Muscle of back (tissue), 11 donors: Measurements from ENCODE around the gene IRX4. TPM values are rescaled to one million over a fixed set of nuclear protein-coding genes. Genes with fewer than 3 reads are reported as not detected.

Experiments used
- DNase-seq, 3 donors: peaks; one replicate each; pipeline versions ENCODE4 v3.0.0 to v3.0.0-alpha.2; 2013
- polyA plus RNA-seq, 10 donors: library from polyadenylated mRNA; unstranded; fragments of 120-200 nt; gene quantifications; one replicate each; pipeline ENCODE4 v1.2.1, GENCODE V29; 2013; ENCODE audit not compliant: insufficient read length in 10 of 10

IRX4 gene
- polyA plus RNA-seq, 10 donors, result 0.21 to 3.4 (median 0.42) TPM; not detected in 2

DNA sequence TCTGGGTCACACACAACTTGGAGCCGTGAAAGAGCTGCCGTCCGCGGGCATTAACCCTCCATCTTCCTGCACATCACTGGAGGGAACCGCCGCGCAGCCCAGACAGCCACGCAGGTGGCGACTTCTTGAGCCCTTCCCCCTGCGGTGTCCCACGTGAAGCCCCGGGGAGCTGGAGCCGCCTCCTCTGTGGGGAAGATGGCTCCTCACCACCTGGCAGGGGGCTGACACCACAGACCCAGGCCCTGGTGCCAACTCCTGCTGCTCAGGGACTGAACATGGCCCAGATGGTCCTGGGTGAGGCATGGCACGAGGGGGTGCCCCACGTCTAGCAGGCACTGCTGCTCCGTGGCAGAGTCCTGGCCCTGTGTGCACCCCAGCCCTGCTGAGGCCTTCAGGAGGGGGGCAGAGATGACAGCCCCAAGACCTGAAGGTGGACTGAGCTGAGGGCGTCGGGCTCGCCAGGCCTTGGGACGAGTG lies 42.6 kb downstream of the IRX4 start:
- DNase-seq, result no peak

- no peak for DNase-seq
Measured at GRCh38 chr5:1838013-1838412, 44.7 kb downstream of the IRX4 start.

DNA sequence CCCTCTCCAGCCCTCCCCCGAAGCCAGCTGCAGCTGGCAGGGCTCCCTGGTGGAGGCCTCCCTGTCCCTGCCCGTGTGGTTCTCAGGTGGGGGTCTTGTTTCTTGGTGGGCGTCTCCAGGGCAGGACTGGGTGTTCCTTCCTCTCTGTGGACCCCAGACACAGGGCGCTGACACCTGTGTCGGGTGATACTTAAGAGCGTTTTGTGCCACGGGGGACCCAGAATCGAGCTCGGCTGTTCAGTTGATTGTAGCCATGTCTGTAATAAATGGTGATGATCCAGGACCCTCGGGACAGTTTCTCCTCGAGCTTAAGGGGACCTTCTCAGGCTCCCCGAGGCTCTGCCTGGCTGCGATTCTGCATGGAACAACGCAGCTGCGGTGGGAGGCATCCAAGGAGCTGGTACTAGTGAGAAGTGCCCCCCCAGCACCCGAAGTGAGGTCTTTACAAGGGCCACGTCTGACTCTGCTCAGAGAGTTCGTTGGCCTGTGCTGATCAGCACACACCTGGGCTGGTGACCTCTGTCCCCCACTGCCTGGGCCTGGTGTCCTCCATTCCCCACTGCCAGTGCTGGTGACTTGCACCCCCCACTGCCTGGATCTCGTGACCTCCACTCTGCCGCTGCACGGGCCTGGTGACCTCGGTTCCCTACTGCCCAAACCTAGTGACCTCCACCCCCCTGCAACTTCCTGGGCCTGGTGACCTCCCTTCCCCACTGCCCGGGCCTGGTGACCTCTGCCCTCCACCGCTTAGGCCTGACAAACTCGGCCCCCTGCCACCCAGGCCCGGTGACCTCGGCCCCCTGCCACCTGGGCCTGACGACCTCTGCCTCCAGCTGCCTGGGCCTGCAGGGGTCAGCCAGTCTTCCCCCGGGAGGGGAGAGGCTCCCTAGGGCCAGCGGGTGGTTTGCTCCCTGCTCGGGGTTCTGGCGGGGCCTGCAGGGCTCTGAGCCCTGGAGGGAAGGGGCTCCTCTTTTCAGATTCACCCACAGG lies 45.5 kb downstream of the IRX4 start:
- no peak for DNase-seq

GRCh38 chr5:1836176-1836890 lies 46.4 kb downstream of the IRX4 start:
- no peak for DNase-seq

GRCh38 chr5:1835431-1835830 lies 47.3 kb downstream of the IRX4 start:
- DNase-seq, result no peak

DNA sequence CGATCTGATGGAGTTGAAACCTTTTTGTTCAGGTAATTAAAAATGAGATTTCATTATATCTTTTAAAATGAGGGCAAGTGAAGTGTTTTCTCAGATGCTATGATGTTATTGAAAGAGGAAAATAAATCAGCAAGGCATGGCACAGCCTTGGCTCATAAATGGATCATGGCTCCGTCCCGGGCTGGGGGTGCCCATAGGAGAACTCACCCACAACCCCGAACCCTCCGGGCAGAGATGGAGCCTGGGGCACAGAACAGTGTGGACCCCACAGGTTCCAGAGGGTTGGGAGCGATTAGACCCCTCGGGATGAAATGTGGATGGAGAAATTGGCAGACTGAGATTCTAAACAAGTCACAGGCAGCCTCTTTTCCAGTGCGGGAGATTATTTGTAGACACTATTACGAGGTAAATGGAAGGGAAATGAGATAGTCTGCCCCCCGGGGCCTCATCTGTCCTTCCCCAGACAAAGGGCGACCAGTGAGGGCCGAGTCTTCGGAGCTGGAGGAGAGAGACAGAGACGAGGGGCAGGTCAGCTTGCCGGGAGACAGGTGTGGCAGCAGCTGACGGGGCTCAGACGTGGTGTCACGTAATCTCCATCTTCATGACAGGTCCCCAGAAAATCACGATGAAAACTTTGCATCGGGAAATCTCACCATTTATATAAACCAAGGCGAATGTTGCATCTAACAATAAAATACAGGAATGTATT lies 47.9 kb downstream of the IRX4 start:
- no peak for DNase-seq

- no peak for DNase-seq
Measured at GRCh38 chr5:1834022-1834551, 48.6 kb downstream of the IRX4 start.

GRCh38 chr5:1833264-1834021 lies 49.3 kb downstream of the IRX4 start:
- DNase-seq, result no peak

DNA sequence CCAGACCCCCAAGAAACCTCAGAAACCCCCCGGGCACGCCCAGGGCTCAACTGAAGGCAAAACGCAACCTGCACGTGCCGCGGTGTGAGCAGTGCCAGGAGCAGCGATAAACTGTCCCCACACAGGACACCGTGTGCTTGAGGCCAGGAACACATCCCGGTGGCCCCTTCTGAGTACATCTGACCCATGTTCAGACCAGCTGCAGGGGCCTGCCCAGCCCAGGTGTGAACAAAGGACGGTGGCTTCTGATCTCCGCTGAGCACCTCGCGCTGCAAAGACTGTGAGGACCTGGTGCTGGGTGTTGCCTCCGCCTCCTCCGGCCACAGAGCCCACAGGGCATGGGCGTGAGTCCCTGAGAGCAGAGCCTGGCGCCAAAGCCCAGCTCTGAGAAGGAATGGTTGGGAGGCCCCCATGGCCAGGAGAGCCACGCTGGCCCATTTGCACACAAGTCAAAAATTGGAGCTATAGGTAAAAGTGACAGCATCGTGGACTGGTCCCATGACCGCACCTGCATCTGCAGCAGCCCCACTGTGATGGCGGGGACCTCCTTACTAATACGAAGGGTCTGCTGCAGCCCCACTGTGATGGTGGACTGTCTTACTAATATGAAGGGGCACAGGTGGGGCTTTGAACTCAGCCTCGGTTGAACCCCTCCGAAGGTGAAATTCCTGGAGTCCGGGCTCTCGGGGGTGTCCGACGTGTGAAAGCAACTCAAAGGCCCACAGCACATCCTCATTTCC lies 50.0 kb downstream of the IRX4 start:
- no peak for DNase-seq

GRCh38 chr5:1831677-1832313 lies 50.9 kb downstream of the IRX4 start:
- DNase-seq, result no peak

- no peak for DNase-seq
Measured at GRCh38 chr5:1831257-1831656, 51.5 kb downstream of the IRX4 start.

DNA sequence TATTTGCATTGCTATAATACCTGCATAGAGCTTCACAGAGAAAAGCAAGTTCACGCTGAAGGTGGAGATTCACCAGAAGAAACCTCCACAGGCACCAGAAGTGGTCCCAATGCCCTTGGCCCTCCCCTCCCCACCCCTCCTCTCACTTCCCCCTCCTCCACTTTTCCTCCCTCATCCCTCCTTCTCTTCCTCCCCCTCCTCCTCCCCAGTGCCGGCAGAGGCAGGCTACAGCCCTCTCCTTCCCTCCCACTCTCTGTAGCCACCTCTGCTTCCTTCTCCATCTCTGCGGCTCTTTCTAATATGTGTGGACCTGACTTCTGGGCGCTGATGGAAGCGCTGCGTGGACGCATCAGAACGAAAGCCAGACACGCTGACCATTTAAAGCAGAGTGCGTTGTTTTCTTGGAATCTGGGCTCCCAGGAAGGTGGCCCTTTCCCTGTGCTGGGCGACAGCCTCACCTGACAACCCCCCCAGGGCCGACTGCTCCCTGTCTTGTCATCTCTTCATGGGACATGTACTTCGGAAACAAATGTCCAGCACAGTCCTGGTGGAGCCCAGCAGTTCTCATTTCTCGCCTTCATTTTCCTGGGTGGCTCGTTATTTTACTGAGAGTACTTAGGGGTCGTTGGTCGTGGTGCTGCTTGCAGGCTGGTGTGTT lies 52.0 kb downstream of the IRX4 start:
- no peak for DNase-seq

DNA sequence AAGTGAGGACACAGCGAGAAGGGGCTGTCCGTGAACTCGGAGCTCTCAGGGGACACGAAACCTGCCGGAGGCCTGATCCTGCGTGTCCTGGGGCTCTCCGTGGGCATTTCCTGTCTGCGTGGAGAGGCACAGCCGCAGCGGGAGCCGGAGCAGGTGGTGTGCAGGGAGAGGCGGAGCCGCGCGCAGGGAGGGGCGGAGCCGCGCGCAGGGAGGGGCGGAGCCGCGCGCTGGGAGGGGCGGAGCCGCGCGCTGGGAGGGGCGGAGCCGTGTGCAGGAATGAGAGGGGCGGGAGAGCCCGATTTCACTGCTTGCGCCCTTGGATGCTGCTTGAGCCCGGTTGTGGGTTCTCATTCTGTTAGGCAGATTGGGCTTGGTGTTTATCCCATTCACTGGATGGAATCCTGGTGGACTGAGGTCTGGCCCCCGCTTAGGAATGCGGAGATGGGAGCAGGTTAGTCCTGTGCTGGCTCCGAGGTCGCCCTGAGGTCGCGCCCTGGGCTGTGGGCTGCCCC lies 54.8 kb downstream of the IRX4 start:
- no peak for DNase-seq

Other genes starting within 250 kb of the IRX4 start
- 10 to 100 TPM; 26.2 to 38.6 (median 32.4) TPM for gene MRPL36, start 83.1 kb downstream of the IRX4 start, polyA plus RNA-seq
- gene NDUFS6, start 81.5 kb downstream of the IRX4 start, polyA plus RNA-seq, result 10 to 100 TPM; 50.0 to 94.2 (median 58.8) TPM